Retinal pigment epithelial cell (primary cell): Measurements from ENCODE around the gene F2.

ENCODE experiments used
- DNase-seq: peaks from one replicate; pipeline ENCODE4 v3.0.0-alpha.2; 2010; ENCODE audit warnings: low read depth
- H3K4me3 ChIP-seq: 2 replicates; pipeline ENCODE4 v1.5.1; 2011; ENCODE audit warnings: mild to moderate bottlenecking, low read length, control low read depth, moderate library complexity
- CTCF ChIP-seq: conservative IDR thresholded peaks from 2 replicates; pipeline ENCODE4 v1.5.1; 2011; ENCODE audit warnings: low read depth, low read length, control low read depth, inconsistent platforms

Gene F2

GRCh38 chr11:46696212-46696558 is 22.8 kb upstream of the F2 start:
- no peak for TF ChIP-seq CTCF
- no peak overlapping the region for H3K4me3 ChIP-seq
- no peak for DNase-seq

DNA sequence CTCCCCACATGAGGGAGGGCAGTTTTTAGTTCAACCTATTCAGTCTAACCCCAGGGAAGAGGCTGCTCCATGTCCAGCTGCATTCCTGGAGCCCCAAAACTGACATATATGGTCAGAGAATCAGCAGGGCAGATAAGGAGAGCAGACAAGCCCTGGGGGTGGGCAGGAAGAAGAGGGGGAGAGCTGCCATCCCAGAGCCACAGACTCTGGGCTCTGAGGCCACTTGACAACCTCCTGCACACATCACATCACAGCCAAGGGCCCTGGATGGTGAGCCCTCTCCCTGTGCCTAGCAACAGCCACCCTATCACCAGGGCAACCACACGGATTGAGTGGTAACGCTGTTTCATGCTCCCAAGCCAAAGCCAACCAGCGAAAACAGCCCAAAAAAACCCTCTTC is 21.7 kb upstream of the F2 start:
- no peak for DNase-seq
- TF ChIP-seq CTCF, result no peak
- no peak overlapping the region for H3K4me3 ChIP-seq

DNA sequence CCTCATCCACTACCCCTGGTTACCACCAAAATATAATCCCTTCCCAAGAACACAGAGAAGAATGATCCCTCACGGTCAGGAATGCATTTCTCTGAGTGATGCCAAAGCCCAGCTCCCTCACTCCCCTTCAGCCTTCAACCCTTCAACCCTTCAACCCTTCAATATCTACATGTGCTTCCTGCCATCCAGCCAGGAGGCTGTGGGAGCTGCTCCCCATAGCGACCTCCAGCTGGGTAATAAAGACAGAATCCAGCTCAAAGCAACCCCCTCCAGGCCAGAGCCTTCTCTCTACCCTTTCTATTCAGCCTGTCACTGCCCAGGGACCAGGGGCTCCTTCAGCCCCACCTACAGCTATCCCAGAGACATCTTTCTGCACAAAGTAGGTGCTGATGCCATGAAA is 21.3 kb upstream of the F2 start:
- H3K4me3 ChIP-seq, result no peak overlapping the region
- TF ChIP-seq CTCF, result no peak
- DNase-seq, result no peak

DNA sequence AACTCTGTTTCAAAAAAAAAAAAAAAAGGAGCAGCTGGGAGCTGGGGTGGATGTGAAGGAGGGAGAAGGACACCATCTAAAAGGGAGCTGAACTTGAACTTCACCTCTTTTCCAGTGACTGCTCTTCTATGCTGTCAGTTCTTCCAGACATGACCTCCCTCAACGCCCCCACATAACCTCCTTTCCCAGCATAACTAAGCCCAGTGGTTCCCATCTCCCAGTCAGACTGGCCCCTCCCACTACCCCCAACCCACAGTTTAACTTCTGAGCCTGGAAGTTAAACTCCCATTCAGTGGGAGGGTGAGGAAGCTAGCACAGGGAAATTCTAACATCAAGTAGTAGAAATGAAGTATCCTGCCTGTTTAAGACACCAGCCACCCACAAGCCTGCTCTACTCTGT is 20.4 kb upstream of the F2 start:
- no peak for DNase-seq
- no peak overlapping the region for H3K4me3 ChIP-seq
- no peak for TF ChIP-seq CTCF

DNA sequence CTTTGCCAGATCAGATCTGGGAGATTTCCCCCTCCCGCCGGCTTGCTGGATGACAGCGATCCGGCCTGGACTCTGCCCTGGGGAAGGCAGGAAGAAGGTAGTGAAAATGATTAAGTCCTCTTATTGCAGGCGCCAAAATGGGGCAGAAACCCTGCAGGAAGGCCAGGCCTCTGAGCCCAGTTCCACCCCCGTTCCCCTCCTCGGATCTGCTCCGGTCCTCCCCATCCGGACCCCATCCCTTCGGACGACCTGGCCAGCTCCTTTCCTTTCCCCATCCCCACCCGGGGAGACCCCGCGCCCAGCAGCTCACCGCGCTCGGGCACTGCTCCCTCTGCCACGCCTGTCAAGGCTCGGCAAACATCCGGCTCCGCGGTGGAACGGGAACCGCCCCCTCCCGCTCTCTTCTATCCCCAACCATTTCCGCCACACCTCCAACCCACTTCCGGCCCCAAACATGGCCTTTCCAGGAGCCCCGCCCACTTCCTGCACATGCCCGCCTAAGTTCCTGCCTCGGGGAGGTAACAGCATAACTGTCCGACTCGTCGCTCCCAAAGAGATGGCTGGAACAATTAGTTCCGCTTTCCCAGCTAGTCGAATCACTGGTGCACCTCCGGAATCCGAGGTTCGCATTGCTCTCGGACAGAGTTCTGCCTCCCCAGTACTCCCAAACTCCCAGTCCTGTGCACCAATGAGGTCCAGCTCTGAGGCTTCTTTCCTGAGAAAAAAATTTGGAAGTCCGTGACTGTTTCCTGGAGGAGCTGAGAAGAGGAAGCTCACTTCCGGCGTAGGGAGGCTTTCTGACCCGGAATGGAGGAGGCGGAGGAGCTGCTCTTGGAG is 18.6 kb upstream of the F2 start, which contains the start of the genes ARHGAP1 and ZNF408:
ARHGAP1 (minus strand) TSS at position 379 of the 837 bp plus-strand sequence. CDS start 4,512 bp downstream, outside the sequence.
ZNF408 (plus strand) TSS at position 791 of the 837 bp plus-strand sequence; CDS start at position 808, 17 bp downstream.
- peak; percentile 94 for DNase-seq
- H3K4me3 ChIP-seq, result peak within 1 kb of the TSS; percentile 84
- TF ChIP-seq CTCF, result no peak

DNA sequence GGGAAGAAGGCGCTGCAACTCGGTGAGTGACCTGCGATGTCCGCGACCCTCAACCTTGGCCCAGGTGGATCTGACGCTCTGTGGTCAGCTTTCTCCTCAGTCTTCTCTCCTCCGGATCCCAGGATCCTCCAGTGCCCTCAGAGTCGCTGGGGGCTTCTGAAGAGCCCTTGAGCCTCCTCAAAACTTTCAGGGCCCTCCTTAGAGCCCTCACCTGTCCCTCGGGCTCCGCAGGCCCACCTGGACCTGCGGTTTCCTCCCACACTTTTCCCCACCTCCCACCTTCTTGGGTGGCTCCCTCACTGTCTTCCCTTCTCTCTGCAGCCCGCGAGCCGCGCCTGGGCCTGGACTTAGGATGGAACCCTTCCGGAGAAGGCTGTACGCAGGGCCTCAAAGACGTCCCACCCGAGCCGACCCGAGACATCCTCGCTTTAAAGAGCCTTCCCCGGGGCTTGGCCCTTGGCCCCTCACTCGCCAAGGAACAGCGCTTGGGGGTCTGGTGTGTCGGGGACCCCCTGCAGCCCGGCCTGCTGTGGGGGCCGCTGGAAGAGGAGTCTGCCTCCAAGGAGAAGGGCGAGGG is 17.8 kb upstream of the F2 start:
- no peak for DNase-seq
- no peak for TF ChIP-seq CTCF
- peak overlapping the region; percentile 84 for H3K4me3 ChIP-seq
